NCI-H460 (cell line): ENCODE results near the gene VKORC1. TPM values are rescaled to one million over a fixed set of nuclear protein-coding genes. Genes with fewer than 3 reads are reported as not detected.

ENCODE experiments used
- DNase-seq: peaks from one replicate; pipeline ENCODE4 v3.0.0-alpha.2; 2016; ENCODE audit warnings: low read depth; ENCODE audit errors: extremely low read depth
- total RNA-seq: library from RNA; depleted of rRNA; stranded (reverse); fragments of >200 nt; shearing (Covaris generic); gene quantifications from 2 replicates; pipeline ENCODE4 v1.2.3, GENCODE V29; 2014

VKORC1 gene
- total RNA-seq, 1 experiment from 2014 or later, result 148 TPM

DNA sequence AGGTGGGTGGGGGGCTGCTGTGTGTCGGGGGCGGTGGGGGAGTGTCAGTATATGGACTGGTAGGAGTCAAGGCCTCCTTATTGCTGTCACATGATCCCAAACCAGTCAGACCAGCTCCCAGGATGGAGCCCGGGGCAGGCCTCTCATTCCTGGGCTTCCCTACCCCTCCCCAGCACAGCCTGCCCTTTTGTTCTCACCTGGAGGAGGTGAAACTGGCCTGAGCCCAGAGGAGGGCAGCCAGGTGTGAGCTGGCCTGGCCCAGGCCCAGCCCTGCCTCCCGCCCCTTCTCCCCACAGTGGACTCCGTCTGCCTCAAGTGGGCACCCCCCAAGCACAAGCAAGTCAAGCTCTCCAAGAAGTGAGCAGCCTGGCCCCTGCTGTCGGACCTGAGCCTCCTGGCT lies 36.3 kb upstream of the VKORC1 start:
- no peak for DNase-seq

DNA sequence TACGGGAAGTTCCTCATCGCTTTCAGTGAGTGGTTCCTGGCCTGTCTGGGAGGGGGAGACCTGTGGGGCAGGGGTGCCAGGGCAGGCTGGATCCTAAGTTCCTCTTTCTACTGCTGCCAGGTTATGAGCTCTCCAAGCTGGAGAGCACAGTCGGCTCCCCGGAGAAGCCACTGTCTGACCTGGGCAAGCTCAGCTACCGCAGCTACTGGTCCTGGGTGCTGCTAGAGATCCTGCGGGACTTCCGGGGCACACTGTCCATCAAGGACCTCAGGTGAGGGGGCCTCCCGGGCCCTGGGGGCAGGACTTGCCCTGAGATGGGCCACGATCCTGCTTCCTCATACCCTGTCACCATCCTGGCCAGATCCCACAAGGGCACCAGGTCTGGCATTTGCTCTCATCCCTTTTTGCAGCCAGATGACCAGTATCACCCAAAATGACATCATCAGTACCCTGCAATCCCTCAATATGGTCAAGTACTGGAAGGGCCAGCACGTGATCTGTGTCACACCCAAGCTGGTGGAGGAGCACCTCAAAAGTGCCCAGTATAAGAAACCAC lies 35.8 kb upstream of the VKORC1 start:
- no peak for DNase-seq

DNA sequence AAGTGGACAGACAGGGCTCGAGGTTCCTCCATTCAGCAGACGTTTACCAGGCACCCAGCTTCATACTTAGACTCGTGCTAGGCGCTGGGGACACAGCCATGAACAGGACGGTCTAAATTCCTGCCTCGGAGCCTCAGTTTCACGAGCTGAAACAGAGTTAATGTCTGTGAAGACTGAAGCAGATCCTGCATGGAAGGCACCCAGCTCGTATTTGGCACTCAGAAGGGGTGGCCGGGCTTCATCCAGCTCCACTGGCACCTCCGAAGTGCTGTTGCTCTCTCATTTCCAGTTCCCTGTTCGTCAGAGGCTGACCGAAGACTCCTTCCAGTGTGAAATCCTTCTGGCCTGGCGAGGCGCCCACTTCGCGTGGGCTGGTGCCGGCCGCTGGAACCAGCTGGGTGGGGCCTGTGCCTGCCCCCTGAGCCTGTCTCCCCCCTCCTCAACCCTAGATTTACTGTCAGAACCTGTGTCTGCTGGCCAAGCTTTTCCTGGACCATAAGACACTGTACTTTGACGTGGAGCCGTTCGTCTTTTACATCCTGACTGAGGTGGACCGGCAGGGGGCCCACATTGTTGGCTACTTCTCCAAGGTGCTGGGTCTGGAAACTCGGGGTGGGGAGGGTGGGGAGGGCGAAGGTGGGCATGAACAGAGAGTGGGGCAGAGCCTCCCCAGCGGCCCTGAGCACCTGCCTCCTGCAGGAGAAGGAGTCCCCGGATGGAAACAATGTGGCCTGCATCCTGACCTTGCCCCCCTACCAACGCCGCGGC lies 35.2 kb upstream of the VKORC1 start:
- DNase-seq, result no peak

DNA sequence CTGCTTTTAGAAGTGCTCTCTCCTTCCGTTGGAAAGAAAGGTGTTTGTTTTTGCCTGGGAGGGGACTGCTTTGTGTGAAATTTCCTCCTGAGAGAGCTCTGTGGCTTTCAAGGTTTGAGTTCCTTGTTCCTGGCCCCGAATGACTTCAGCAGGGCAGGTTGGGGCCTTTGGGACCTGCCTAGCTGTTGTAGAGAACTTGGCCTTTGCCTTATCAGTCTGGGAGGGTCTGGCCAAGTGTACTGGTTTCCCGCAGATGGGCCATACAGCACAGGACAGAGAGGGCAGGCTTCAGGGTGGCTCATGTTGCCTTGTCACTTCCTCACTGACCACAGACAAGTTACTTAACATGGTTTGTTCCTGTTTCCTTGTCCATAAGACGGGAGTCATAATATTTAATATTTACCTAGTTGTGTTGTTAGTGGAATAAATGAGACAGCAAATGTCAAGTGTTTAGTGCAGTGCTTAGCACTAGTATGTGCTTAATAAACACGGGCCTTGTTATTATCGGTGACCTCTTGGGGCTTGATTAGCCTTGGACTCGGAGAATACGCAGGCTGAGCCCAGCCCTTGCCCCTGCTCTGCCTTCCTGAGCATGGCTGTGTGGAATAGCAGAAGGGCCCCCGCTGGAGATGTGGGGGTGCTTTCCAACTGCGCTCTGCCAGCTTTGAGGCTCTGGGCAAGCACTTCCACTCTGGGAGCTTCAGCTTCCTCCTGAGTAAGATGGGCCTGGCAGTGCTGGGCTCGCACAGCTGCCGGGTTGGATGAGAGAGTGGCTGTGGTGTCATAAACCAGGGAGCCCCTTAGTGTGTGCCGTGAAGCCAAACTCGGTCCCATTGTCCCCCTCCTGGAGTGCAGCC lies 34.3 kb upstream of the VKORC1 start:
- no peak for DNase-seq

DNA sequence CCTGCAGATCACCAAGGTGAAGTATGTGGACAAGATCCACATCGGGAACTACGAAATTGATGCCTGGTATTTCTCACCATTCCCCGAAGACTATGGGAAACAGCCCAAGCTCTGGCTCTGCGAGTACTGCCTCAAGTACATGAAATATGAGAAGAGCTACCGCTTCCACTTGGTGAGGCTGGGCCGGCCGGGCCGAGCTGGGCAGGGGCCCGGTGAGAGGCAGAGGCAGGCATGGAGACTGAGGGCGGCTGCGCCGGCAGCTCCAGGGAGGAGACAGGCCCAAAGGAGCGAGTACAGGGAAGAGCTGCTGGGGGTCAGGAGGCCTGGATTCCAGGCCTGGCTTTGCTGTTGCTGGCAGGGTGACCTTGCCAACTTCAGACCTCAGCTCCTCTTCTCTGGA lies 32.6 kb upstream of the VKORC1 start:
- DNase-seq, result no peak

DNA sequence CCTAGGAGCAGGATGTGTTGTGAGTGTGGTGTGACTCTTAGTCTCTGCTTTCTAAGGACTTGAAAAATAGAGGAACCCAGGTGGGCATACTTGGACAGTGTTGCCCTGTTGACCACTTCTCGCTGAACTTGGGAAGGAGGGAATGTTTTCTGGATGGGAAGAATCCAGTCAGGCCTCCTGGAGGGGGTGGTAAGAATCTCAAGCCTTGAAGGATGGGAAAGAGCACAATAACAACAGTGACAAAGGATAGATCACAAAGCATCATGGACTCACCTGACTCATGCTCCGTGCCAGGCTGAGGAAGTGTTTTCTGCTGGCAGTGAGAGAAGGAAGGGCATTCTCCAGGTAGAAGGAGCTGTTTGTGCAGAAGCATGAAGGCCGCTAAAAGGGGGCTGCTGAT lies 31.2 kb upstream of the VKORC1 start:
- no peak for DNase-seq

DNA sequence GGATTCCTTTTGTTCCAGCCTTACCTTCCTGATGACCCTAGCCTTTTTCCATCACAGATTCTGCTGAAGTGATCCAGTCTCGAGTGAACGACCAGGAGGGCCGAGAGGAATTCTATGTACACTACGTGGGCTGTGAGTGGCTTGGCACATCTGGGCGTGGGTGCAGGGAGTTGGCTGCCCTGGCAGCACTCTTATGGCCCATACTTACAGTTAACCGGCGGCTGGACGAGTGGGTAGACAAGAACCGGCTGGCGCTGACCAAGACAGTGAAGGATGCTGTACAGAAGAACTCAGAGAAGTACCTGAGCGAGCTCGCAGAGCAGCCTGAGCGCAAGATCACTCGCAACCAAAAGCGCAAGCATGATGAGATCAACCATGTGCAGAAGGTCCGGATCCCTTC lies 25.5 kb upstream of the VKORC1 start:
- no peak for DNase-seq

DNA sequence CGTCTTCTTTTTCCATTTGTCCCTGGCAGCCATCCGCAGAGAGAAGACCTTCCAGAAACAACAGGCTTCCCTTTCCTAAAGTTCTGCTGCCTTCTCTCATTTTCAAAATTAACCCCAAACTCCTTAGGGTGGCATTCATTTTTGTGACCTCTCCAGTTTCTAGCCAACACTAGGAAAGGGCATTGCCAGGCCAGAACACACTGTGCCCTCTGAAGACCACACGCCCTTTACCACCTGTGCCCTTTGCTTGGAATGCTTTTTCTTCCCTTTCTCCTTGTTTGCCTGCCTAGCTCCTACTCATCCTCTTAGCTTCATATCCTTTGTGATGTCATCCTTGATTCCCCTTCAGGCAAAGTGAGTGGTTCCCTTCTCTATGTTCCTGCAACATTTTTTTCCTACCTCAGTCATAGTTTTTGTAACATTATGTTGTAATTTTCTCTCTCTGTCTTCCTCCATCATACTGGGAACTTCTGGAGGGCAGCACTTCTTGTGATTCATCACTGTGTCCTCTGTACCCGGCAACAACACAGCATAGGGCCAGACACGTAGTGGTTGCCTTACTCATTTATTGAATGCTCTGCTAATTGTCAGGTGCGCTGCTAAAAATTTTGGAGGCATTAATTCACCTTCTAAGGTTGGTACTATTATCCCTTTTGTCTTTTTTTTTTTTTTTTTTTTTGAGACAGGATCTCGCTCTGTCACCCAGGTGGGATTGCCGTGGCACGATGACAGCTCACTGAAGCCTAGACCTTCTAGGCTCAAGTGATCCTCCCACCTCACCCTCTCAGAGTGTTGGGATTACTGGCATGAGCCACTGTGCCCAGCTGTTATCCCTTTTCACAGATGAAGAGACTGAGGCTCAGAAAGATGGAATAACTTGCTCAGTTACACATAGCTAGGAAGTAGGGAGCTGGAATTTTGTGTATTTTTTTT lies 23.9 kb upstream of the VKORC1 start:
- no peak for DNase-seq

DNA sequence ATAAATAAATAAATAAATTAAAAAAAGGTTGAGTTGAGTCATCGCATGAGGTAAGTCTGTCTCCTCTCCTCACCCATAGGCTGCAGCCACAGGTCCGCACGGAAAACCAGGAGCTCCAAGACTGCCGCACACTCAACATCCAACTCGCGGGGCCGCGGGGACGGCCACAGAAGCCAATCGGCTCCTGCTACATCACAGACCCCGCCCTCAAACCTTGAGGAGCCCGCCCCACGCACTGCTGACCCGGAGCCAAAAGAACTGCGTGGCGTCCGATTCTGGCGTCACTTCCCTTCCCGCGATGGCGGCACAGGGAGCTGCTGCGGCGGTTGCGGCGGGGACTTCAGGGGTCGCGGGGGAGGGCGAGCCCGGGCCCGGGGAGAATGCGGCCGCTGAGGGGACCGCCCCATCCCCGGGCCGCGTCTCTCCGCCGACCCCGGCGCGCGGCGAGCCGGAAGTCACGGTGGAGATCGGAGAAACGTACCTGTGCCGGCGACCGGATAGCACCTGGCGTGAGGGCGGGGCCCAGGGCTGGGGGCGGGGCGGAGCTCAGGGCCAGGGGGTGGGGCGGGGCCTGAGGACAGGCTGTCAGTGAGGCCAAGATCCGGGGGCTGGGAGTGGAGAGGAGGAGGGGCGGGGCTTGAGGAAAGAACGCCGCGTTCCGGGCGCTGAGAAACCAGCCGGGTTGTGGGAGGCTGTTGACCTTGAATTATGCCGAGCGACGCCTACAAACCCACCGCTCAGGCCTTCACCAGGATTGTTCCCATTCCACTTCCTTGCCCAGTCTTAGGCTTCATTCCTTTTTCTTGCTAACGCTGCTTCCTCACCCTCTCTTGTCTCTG lies 23.0 kb upstream of the VKORC1 start, which contains the start of gene KAT8:
TSS of gene KAT8 (plus strand) at position 281 of the 839 bp plus-strand sequence. CDS start at position 299, 18 bp downstream.
- peak; percentile 97 for DNase-seq

DNA sequence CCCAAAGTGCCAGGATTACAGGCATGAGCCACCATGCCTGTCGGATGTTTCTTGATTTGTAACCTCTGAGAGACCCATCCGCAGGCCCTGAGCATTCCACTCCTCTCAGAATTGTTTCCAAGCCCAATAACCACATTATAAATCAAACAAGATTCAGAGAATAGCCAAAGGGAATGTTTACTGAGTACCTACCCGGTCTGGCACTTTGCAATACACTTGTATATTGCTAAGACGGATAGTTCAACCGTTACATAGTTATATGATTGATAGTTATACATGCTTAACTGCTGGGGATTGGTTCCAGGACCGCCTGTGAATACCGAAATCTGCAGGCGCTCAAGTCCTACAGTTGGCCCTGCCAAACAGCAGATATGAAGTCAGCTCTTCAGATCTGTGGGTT lies 19.9 kb upstream of the VKORC1 start:
- DNase-seq, result no peak

DNA sequence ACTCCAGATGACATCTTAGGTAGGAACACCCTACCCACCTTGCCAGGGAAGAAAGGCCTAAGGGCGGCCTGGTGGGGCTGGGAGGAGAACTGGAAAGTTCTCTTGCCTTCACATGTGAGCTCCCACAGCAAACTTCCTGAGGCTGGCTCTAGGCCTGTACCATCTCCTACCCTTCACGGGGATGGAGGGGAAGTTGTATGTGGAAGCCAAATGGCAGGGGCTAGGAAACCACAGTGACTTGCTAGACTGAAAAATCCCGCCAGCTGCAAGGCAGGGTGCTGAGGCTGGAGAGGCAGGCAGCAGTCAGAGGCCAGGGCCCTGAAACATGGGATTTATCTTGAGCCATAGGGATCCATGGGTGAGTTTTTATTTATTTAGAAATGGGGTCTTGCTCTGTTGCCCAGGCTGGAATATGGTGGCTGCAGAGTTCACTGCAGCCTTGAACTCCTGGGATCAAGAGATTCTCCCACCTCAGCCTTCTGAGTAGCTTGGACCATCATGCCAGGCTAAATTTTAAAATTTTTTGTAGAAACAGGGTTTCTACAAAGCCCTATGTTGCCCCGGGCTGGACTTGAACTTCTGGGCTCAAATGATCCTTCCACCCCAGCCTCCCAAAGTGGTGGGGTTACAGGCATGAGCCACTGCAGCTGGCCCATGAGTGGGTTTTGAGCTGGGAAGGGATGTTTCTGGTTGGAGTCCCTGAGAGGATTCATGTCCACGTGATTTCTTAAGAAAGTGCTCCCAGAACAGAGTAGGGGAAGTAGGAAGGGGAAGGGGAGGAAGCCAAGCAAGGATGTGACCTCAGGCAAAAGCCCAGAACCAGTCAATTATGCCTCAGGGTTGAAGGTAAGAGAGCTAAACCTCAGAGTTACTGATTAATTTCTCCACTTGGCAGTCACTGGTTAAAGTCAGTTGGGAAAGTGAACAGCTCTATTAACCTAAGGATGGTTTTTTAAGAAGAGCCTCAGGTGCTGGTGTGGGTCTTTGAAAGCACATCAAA lies 18.8 kb upstream of the VKORC1 start:
- no peak for DNase-seq

DNA sequence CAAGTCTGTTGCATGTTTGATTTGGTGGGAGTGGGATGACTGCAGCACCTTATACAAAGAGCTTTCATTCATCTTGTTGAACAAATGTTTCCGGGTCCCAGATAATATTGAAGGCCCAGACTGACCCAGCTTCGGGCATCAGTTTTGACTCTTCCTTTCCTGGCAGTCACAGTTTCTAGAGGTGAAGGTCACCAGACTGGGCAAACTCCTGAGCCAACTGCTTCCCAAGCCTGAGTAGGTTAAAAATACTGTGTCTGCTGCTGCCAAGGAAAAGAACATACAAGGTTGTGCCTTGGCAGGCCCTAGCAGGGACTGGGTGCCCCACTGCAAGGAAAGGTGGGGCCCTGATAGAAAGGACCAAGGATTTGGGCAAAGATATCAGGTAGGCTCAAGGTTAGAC lies 18.1 kb upstream of the VKORC1 start:
- no peak for DNase-seq

DNA sequence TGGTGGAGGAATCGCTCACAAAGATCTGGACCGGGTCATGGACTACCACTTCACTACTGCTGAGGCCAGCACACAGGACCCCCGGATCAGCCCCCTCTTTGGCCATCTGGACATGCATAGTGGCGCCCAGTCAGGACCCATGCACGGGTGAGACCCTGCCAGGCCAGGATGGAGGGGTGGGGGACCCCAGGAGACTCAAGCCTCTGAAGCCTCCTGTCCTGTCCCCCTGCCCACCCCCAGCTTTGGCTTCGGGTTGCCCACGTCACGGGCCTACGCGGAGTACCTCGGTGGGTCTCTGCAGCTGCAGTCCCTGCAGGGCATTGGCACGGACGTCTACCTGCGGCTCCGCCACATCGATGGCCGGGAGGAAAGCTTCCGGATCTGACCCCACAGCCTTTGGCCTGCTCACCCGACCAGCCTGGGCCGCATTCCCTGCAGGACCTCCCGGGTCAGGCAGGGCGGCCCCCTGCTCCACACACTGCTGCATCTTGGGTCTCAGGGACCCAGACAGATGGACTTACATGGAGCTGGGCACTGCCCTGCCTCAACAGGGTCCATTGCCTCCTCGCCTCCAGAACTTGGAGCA lies 17.4 kb upstream of the VKORC1 start:
- DNase-seq, result no peak

DNA sequence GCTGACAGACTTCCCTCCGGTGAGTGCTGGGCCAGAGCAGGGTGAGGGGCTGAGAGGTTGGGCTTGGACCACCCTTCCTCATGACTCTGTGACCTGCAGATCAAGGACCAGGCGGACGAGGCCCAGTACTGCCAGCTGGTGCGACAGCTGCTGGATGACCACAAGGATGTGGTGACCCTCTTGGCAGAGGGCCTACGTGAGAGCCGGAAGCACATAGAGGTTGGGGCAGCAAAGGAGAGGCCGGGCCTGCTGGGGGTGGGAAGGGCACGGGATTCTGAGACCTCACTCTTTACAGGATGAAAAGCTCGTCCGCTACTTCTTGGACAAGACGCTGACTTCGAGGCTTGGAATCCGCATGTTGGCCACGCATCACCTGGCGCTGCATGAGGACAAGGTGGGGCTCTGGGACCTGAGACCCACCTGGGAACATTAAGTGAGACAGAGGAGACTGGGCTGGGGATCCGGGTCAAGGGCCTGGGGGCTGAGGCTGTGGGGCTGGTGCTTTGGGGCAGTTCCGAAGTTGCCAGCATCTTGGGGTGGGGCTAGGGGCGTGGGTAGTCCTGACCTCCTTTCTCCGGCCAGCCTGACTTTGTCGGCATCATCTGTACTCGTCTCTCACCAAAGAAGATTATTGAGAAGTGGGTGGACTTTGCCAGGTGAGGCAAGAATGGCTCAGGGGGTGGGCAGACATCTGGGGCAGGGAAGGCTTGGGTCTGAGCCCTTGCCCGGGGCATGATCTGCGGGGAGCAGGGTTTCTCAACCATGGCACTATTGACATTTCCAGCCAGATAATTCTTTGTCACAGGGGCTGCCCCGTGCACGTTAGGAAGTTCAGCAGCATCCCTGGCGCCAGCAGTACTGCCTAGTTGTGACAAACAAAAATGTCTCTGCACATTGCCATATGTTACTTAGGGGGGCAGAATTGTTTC lies 15.8 kb upstream of the VKORC1 start:
- no peak for DNase-seq

DNA sequence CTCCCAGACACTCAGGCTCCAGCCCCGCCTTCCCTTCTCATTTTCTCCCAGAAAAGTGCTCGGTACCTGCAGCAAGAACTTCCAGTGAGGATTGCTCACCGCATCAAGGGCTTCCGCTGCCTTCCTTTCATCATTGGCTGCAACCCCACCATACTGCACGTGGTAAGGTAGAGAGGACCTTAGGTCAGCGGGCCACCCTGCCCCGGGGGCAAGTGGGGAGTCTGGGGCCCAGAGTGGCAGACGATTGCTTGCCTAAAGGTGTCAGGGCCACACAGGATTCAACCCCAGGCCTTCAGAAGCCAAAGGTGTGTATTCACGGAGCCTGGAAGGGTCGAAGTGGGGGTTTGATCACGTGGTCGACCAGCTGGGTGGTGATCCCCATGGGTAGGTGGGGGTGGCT lies 15.0 kb upstream of the VKORC1 start:
- DNase-seq, result no peak

DNA sequence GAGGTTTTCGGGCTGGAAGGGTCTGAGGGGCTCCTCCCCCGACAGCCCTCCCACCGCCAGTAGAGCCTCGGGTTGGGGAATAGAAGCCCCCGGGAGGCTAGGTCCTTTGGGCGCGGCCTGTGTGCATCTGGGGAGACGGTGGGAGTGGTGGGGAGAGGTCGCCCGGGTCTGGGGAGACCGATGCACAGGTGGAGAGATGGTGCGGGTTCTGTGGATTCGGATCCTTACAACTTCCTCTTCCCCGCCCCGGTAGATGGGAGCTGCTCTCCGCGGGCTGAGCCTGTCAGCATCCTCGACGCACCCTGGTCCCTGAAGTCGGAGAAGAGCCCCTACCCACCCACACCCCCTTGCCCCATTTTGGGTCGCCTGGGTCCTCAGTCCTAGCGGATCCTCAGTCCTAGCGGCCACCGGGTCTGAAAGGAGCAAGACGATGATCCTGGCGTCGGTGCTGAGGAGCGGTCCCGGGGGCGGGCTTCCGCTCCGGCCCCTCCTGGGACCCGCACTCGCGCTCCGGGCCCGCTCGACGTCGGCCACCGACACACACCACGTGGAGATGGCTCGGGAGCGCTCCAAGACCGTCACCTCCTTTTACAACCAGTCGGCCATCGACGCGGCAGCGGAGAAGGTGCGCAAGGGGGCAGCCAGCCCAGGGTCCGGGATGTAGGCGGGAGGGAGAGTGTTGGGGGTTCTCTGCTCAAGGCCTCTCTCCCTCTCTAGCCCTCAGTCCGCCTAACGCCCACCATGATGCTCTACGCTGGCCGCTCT lies 14.4 kb upstream of the VKORC1 start:
- DNase-seq, result no peak
